ENCODE results near the gene PRPF40B.
"Not testable (repeated sequence)": the region's sequence is repeated elsewhere in the genome, so short reads cannot be mapped to it uniquely, and the experiment has no call there.

The PRPF40B gene

DNA sequence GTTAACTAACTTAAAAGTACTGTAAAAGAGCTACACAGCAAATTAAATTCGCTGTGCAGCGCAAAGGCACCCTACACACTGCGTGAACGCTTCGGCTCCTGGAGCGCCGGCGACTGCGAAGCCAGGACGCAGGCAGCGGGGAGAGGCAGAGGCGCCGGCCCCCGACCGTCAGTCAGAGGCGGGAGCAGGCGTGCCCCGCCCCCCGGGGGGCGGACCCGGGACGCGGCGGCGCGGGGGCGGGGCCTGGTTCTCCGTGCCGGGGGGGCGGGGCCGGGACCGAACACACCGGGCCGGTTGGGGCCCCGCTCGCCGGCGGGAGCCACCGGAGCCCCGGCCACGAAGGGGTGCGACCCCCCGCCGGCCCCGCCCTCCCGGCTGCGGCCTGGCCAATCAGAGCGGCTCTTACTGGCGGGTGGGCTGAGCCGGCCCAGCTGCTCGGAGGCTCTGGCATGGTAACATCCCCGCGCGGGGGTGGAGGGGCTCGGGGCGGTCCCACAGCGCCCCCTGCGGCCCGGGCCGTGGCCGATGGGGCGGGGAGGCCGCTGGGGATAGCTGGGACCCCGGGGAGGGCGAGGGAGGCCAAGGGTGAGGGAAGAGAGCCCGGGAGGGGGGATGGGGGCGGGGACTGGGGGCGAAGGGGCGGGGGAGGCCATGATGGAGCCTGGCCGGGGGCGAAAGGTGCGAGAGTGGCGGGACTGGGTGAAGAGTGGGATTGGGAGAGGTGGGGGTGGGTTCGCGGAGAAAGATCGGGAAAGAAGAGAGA, at the start of gene PRPF40B:
Gene PRPF40B, plus strand, starts transcription at position 420 of the 763 bp plus-strand sequence. Its CDS starts 30 bp downstream, at position 450.
- DNase-seq (ENCODE audit: low read depth) = peak; percentile 58

DNA sequence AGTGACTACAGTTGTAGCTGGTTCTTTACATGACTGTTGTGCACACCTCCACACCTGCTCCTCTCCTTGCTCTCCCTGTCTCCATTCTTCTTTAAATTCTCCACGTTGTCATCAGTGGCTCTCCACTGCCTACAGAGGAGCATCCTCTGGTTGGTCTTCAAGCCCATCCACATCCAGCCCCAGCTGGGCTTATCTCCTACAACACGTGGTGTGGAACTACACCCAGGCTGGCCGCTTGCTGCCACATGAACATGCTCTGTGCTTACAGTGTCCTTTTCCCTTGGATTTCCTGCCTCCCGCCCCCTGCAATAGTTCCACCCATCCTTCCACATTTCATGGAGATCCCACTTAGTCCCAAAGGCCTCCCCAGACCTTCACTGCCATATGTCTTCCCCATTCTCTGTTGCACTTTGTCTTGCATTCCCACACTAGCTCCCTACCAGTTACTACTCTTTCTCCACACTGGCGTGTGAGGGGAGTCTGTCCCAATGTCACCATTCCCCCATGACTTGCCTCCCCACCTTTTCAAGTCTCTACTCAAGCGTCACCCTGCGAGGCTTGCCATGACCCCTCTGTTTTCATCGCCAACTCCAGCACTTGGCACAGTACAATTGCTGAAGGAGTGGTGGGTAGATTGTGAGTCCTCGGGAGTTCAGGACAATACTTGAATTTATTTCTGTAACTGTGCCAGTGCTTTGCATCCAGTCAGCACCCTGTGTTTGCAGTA, 45.6 kb upstream of the PRPF40B start:
- no peak for DNase-seq (ENCODE audit: low read depth)

DNA sequence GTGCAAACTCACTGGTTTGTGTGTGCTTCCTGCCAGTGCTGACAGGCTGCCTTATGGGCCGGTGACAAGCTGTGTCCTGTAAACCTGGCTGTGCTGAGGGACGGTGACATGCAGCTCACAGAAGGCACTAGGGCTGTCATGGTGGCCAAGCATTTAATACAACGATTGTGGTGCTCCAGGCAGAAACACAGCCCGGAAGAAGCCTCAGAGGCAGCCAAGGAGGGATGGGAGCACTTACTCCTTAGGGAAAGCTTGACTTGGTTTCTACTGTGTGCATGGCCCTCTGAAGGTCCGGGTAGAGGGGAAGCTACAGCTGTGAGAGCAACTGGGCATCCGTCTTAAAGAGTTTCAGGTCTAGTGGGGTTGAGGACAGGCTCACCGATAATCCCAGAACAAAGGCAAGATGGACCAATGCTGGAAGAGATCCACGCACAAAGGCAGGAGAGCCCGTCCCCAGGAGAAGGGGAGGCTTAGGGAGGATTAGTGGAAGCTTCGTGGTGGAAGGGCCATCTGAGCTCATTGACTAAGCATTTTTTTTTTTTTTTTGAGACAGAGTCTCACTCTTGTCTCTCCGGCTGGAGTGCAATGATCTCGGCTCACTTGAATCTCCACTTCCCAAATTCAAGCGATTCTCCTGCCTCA, 44.8 kb upstream of the PRPF40B start:
- DNase-seq (ENCODE audit: low read depth) = no peak

DNA sequence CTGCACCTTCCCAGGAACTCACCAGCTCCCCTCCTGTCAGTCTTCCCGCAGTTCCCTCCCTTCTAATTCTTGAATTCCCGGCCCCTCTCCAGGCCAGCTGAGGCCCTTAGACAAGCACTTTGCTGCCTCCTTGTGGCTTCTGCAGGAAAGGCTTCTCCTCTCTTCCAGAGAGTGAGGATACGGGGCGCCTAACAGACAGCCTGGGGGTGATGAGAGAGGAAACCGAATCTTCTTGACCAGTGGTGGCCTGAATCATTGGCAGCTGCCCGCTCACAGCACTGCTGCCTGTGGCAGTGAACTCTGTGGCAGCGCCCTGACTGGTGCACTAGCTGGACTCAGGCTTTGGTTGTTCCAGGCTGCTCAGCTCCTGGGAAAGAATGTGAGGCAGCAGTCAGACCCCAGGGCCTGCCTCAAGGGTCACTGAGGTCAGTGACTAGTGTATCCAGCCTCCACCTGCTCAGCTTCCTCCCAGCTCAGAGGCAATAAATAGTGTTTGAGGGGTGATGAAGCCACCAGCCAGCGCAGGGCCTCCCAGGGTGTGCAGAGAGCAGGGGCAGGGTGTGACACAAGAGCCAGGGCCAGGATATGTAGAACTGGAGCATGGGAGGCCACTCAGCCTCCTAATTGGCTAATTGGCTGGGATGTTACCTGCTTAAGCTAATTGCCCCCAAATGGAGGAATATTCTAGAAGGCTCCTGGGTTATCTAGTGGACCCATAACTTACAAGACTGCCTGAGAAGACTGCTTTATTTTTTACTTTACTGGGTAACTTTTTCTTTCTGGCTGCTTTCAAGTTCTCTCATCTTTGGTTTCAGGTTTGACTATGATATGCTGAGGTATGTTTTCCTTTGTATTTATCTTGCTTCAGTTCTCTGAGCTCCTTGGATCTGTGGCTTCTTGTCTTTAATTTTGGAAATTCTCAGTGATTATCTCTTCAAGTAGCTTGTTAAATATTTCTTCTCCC, 42.5 kb upstream of the PRPF40B start:
- peak; percentile 38 for DNase-seq (ENCODE audit: low read depth)

DNA sequence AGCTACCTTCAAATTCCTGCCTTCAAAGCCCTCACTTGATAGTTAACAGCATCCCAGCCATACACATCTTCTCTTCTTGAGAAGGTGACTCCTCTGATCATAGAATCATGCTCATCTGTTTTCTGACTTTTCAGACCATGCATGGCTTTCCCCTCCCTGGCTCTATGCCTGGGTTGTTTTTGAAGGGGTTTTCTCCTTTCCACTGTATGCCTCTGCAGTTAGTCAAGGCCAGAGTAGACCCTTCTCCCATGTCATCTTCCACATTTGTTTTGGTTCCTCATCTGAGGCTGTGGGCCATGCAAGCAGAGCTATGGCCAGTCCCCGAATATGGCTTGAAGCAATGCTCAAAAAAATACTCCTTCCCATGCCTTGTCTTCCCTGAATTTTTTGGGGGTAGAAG, 41.2 kb upstream of the PRPF40B start:
- DNase-seq (ENCODE audit: low read depth) = no peak

DNA sequence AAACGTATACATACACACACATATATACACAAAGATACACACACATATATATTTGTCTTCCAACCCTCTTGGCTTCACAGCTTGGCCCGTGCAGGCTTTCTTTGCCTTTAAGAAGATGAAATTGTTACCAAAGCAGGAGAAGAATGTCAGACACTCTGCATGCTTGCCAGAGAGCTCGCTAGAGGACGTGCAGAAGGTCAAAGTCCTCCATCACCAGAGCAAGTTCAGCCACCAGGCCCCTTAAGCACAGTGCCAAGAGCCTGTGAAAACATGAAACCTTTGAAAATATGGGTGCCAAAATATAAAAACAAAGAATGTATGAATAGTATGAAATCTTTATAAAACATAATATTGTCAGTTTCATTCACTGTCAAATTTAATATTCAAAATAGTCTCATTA, 40.5 kb upstream of the PRPF40B start:
- no peak for DNase-seq (ENCODE audit: low read depth)

DNA sequence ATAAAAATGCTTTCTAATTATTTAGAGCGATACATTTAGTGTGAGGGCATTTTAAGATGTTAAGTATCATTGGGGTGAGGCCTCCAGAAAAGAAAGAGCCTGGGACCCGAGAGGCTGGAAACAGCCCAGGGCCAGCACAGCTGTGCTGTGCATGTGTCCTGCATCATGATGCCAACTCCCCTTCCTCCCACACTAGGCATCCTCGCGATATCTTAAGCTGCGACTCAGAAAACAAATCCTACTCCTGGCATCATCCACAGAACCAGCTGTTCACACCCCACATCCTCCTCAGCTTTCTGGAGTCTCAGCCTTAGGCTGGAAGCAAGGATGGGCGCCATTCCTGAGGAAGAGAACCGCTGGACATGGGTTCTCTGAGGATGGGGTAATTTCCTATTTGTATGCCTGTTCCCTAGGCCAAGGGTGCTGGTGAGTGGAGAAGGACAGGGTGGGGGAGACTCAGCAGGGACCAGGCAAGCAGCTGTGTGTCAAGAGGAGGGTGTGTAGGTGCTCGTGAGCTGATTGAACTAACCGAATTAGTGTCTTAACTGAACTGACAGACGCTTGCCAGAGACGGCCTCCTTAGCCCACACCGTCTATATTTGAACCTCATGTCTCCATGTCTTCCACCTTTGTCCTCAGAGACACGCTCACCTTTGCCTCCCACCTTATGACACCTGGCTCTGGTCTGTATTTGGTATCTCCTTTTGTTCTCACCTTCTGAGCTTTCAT, 39.8 kb upstream of the PRPF40B start:
- no peak for DNase-seq (ENCODE audit: low read depth)

DNA sequence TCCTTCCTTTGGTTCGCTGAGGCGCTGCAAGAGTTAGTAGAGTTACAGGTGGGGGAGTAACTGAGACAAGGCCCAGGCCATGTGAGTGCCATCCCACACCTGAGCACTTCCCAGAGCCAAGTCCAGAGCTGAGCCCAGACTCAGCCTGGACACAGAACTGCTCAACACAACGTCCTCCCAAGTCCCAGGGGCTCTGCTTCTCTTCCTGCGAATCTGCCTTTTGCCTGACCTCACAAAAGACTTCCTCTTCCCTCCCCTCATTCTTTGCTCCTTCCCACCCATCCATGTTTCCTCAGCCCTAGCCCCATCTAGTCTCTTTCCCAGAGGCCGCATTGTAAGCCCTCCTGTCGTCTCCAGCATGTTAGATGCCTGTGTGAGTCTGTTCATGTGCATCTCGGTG, 38.8 kb upstream of the PRPF40B start:
- no peak for DNase-seq (ENCODE audit: low read depth)

DNA sequence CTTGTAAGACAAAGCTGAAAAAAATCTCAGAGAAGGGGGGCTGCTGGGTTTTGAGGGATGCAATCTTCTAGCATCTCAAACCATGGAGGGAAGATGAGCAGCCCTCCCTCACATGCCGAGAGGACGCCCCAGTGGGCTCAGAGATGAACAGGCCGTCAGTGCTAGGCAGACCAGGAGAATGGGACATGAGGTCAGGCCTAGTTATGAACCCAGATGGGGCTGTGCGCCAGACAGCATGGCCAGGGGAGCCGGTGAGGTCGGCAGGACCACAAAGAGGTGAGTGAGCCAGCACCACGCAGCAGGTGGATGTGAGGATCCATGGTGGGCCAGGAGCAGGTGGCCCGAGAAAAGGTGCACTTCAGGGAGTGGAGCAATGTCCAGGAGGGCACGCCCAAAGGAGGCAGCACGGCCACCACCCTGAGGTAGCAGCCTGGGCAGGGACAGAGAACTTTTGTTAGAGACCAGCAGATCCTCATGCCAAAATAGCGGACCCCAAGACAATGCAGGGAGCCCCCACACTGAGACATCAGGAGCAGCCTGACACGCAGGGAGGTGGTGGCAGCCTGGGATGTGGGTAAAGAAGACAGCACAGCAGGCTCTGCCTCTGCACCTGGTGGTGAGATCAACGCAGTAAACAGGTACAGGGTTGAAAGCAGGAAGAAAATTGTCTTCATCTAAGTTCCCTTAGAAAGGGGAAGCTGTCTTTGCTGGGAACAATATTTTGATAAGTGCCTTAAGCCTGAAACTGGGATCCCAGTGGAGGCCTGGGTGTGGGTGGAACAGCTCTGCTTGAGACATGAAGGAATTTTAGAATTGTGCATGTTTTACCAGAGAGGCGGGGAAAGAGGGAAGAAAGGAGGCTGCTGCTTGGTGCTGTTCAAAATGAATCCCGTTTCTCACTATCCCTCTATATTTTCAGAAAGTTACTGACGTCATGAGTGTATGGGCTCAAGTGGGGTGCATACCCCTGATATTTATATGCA, 37.6 kb upstream of the PRPF40B start:
- no peak for DNase-seq (ENCODE audit: low read depth)

DNA sequence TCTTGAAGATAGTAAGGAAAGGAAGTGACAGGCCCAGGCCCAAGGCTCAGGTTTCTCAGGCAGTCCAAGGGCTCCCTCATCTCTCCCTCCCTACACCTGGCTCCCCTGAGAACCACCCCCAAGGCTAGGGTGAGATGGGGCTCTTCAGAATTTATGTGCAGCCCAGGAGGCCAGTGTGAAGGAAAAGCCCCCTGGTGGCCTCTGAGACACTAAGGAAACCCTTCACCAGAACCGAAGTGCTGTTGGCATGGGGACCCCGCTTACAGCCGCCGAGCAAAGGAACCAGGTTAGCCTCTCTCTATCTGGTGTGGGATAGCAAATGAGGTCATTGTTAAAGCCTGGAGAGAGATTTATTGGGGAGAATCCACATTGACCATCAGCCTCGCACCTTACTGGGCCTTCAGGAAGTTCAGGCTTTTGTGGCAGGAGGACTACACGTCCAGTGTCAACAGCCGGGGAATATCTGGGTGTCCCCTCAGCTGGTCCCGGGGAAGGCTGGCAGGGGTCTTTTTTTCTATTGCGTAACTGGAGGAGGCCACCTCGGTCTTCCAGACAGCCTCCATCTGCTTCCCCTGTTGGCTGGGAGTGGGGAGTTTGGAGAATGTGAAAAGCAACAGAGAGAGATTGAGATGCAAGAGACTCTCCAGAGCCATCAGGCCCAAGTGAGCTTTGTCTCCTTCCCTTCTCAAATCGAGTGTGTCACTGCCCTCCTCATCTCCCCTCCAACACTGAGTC, 36.0 kb upstream of the PRPF40B start:
- no peak for DNase-seq (ENCODE audit: low read depth)

DNA sequence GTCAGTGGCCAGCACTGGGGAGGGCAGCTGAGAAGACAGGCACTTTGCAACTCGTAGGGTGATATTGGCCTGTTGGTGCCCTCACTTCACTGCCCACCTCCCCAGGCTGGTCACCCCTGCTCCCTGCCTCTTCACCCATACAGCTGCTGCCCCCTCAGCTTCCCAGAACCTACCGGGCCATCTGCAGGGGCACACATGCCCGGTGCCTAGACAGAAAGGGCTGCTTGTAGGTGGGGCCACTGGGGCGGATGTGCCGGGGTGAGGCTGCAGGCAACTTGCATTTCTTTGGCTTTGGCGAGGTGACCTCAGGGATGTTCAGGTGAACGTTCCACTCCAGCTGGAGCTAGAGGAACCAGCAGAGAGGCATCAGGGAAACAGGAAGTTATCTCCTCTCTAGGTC, 35.1 kb upstream of the PRPF40B start:
- DNase-seq (ENCODE audit: low read depth) = no peak

DNA sequence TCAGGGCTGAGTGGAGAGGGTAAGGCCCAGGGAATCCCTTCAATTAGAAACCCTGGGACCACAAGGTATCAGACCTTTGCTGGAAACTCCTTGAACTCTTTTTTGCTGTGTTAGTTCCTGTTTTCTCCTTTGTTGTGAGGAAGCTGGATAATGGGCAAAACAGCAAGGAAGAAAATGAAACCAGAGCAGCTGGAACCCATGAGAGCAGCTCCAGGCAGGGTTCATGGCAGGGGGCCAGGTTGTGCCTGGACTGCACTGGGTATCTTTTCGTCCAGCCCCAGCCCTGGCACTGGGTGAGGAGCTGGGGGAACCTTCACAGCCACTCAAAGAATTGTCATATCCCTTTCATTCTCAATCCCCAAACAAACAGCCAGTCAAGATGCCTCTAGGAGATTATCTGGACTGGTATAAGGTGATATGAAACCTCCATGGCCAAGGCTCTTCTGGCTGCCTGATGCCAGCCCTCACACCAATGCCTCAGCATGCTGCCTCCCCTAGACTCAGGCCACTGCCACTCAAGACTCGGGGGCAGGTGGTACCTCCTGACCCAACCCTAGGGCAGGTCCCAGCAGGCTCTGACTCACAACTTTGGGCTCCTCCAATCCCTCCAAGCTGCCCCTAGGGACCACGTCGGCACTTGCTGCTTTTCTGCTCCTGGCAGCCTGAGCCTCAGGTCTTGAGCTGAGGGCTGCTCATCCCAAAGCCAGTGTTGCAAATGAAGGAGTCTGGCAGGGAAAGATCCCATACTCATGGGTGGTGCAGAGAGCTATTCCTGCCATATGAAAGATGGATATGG, 34.4 kb upstream of the PRPF40B start:
- no peak for DNase-seq (ENCODE audit: low read depth)

DNA sequence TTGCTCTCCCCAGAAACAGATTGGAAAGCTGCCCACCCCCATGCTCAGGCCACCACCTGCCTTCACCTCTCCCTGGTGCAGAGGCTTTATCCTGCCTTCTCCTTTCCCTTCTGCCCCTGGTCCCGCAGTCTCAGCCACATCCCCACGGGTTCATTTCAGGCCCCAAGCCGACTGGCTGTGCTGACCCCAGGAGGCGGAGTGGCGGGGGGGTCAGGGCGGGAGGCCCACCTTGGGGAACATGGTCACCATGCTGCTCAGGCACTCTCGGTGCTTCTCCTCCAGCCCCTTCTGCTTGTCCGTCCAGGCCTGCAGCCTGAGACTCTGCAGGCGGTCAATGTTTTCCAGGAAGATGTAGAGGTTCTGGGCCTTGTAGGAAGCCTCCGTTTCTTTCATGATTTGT, 24.8 kb upstream of the PRPF40B start:
- DNase-seq (ENCODE audit: low read depth) = no peak

DNA sequence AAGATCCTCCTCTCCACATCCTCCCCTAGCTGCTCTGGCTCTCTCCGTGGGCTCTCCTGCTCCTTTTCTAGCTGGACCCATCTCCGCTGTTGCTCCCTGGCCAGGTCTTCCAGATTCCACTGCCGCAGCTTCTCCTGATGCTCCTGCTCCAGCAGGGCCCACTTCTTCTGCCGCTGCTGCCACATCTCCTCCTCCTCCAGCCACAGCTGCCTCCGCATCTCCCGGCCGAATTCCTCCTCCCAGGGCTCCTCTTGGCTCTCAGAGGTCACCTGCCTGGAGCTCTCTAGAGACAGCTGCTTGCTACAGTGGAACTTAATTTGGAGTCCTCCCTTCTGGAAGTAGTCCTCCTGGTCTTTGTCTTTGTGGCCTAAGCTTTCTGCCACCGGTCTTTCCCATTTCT, 23.4 kb upstream of the PRPF40B start:
- no peak for DNase-seq (ENCODE audit: low read depth)

DNA sequence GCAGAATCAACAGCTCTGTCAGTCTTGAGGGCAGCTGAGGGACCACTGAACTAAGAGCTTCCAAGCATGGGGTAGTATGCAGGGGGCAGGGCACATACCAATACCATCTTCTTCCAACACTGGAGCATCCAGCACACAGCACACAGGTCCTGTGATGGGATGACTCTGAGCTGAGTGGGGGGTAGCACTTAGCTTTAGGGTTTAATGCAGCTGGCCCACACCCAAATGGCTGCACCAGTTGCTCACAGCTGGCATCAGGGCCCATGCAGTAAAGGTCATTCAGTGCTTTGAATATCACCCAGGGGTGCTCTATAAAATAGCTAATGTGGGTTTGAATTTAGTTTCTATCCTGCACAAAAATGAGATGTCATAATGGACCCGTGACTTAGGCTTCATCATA, 19.6 kb upstream of the PRPF40B start:
- no peak for DNase-seq (ENCODE audit: low read depth)

DNA sequence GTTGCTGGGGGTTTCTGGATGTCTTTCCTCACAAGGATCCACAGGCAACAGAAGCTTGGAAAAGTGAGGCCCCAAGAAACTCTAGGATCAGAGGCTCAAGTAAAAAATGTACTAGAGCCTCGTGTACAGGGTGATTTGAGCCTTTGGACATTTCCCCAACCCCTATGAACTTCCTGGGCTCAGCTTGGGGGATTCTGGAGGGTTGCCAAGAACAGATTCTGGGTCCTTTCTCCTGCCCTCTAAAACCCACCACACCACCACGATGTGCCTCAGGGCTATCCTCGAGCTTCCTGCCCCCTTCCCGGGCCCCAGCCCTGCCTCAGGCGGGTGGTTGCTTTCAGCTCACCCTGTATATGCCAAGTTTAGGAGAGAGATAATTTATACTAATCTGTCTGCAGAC, 18.5 kb upstream of the PRPF40B start:
- DNase-seq (ENCODE audit: low read depth) = no peak

DNA sequence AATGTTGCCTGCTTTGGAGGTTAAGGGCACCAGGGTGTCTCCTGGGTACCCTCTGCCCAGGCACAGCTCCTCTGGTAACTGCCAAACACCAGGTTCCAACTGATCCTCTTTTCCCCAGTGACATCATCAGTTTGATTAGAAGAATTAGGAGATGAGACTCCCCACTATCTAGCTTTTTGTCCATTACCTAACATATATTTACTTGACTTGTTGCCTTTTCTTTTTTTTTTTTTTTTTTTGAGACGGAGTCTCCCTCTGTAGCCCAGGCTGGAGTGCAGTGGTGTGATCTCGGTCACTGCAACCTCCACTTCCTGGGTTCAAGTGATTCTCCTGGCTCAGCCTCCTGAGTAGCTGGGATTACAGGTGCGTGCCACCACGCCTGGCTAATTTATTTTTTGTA, 17.8 kb upstream of the PRPF40B start, which contains the start of gene FAM186B:
Gene FAM186B, minus strand, starts transcription at position 101 of the 400 bp plus-strand sequence. CDS start 162 bp downstream, outside the sequence.
- not testable (repeated sequence) for DNase-seq (ENCODE audit: low read depth)
